Gastroesophageal sphincter (tissue), 4 donors: ENCODE data around the gene BRD1. TPM values are rescaled to one million over a fixed set of nuclear protein-coding genes. Genes with fewer than 3 reads are reported as not detected.
A peak's percentile ranks its signal among the peaks of the same experiment; 100 is the strongest.

ENCODE experiments used
- ATAC-seq: fragments of 150-250 bp; one replicate; pipeline ENCODE4 v1.9.1; 2016; ENCODE audit warnings: mild to moderate bottlenecking, moderate library complexity
- H3K27ac ChIP-seq, 4 donors: fragments of 200-600 bp; sonication (generic) in 3 of 4; 1 replicate in 3 of 4; 2 replicates in 1 of 4; pipeline ENCODE4 v1.5.1; 2016 to 2019
- H3K27me3 ChIP-seq: fragments of 200-600 bp; sonication (generic); one replicate; pipeline ENCODE4 v1.5.1; 2019
- H3K36me3 ChIP-seq, 2 donors: fragments of 200-600 bp; sonication (generic); one replicate each; pipeline ENCODE4 v1.5.1; 2019; ENCODE audit warnings: control low read depth in 1 of 2
- H3K4me1 ChIP-seq, 3 donors: fragments of 200-600 bp; sonication (generic); 1 replicate in 2 of 3; 2 replicates in 1 of 3; pipeline ENCODE4 v1.5.1; 2016 to 2019; ENCODE audit warnings: control low read depth in 2 of 3
- H3K4me3 ChIP-seq, 2 donors: fragments of 200-600 bp; sonication (generic); one replicate each; pipeline ENCODE4 v1.5.1; 2019; ENCODE audit warnings: mild to moderate bottlenecking in 1 of 2, moderate library complexity in 1 of 2
- H3K9me3 ChIP-seq, 3 donors: fragments of 200-600 bp; sonication (generic); one replicate each; pipeline ENCODE4 v1.5.1; 2017 to 2019; ENCODE audit warnings: control low read depth in 2 of 3
- EP300 ChIP-seq: sonication (generic); formaldehyde crosslinking; IDR thresholded peaks from one replicate; pipeline ENCODE4 v1.6.1; 2017; ENCODE audit warnings: antibody characterized with exemption, mild to moderate bottlenecking
- POLR2A ChIP-seq, 2 donors: fragments of 450-650 bp; IDR thresholded peaks; one replicate each; pipeline ENCODE4 v1.6.1; 2017; ENCODE audit warnings: antibody characterized with exemption in 2 of 2, mild to moderate bottlenecking in 2 of 2, moderate library complexity in 1 of 2
- POLR2AphosphoS5 ChIP-seq: sonication (generic); formaldehyde crosslinking; IDR thresholded peaks from one replicate; pipeline ENCODE4 v1.6.1; 2017; ENCODE audit warnings: antibody characterized with exemption
- WGBS, 2 donors: methylation state at CpG; one replicate each; pipeline ENCODE4 v1.1.5; 2018; ENCODE audit warnings: low coverage in 1 of 2; 5-methylcytosine and 5-hydroxymethylcytosine counted together
- total RNA-seq, 4 donors: library from RNA; depleted of rRNA; stranded (reverse); fragments of >200 nt; gene quantifications; one replicate each; pipeline ENCODE4 v1.1.0, GENCODE V29; 2016
- TF ChIP-seq, protein P1 (sequence below), 4 experiments: fragments of 200-600 bp in 2 of 4; fragments of 450-650 bp in 2 of 4; sonication (generic) in 1 of 4; IDR thresholded peaks; one replicate each; pipeline ENCODE4 v1.5.1; 2017 to 2019; ENCODE audit warnings: antibody characterized with exemption in 4 of 4, mild to moderate bottlenecking in 2 of 4, moderate library complexity in 2 of 4

Gene BRD1
- total RNA-seq, 4 donors from 2014 or later: 36.0 to 66.0 (median 45.5) TPM

- peaks cover 0 to 74% (median 10%) of the 10 kb centered on the region in 3 donors for H3K4me1 ChIP-seq
- no peak for ATAC-seq
- no peaks in the 10 kb centered on the region for H3K9me3 ChIP-seq
- WGBS, 2 donors: 87% methylated on average over 8 of the region's 28 CpGs; no CpG with 5 or more reads in 1 of the 2 donors
- no peaks in the 10 kb centered on the region for H3K27me3 ChIP-seq
- H3K36me3 ChIP-seq: peaks cover 0 to 57% of the 10 kb centered on the region in 2 donors
- H3K27ac ChIP-seq: no peak overlapping the region
- TF ChIP-seq POLR2AphosphoS5 (no peak), POLR2A (IDR thresholded peaks at IDR 0.05) (no peak), EP300 (no peak)
- TF ChIP-seq, protein P1, sequence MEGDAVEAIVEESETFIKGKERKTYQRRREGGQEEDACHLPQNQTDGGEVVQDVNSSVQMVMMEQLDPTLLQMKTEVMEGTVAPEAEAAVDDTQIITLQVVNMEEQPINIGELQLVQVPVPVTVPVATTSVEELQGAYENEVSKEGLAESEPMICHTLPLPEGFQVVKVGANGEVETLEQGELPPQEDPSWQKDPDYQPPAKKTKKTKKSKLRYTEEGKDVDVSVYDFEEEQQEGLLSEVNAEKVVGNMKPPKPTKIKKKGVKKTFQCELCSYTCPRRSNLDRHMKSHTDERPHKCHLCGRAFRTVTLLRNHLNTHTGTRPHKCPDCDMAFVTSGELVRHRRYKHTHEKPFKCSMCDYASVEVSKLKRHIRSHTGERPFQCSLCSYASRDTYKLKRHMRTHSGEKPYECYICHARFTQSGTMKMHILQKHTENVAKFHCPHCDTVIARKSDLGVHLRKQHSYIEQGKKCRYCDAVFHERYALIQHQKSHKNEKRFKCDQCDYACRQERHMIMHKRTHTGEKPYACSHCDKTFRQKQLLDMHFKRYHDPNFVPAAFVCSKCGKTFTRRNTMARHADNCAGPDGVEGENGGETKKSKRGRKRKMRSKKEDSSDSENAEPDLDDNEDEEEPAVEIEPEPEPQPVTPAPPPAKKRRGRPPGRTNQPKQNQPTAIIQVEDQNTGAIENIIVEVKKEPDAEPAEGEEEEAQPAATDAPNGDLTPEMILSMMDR (IDR thresholded peaks at IDR 0.05): no peak
- no peak overlapping the region for H3K4me3 ChIP-seq
These were observed 23.8 kb downstream of the BRD1 start for GRCh38 chr22:49803737-49804375.

DNA sequence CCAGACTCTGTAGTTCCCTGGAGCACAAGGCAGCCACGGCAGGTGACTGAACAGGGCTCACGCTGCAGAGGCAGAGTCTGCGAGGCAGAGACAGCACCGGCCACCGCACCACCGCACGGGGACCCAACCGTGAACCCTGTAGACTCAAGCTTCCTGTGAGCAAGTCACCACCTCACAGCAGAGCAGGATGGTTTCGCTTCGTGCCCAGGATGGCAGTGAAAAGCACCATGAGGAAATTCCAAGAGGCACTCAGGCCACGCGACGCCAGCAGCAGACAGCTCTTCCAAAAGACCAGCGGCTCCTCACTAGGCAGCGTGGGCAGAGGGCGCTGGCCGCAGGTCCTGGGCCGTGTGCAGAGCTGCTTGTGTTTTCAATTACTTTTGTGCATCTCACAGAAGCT is 24.5 kb downstream of the BRD1 start:
- WGBS, 2 donors: 83 to 100% methylated on average over 2 to 3 of the region's 18 CpGs

DNA sequence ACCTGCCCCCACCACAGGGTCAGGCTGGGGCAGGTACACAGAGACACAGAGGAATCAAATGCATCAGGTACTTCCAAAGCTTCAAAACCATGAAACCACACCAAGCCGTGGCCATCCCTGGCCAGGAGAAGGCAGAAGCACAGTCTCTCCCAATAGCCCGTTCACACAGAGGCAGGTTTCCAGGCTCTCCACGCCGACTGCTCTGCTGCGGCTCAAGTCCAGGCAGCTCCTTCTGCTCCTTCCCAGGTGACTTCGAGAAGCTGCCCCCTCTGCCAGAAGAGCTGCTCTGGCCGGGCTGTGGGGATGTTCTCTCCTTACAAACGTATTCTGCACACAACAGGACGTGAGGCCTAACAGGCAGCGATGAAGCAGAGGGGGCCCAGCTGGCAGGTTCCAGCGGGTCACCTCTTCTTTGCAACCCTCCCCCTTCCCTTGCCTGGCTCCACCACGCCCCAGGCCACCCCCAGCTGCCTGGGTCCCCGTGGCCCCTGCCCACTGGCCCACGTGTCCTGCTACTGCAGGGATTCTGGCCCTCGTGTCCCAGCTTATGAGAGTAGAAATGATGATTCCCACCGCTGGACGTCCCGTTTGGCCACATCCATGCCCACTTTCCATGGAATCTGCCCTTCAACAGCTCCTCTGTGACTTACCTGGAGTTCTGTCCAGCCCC is 26.1 kb downstream of the BRD1 start:
- no peak for ATAC-seq
- H3K27me3 ChIP-seq: no peaks in the 10 kb centered on the region
- no peak overlapping the region for H3K27ac ChIP-seq
- peaks cover 0 to 80% of the 10 kb centered on the region in 2 donors for H3K36me3 ChIP-seq
- 95% methylated on average over 4 of the region's 18 CpGs; no CpG with 5 or more reads in 1 of the 2 donors for WGBS, 2 donors
- H3K4me3 ChIP-seq: no peak overlapping the region
- TF ChIP-seq, protein P1 (IDR thresholded peaks at IDR 0.05): no peak
- no peak for TF ChIP-seq POLR2A (IDR thresholded peaks at IDR 0.05)
- TF ChIP-seq EP300: no peak
- no peak for TF ChIP-seq POLR2AphosphoS5
- no peaks in the 10 kb centered on the region for H3K9me3 ChIP-seq
- peaks cover 0 to 59% (median 10%) of the 10 kb centered on the region in 3 donors for H3K4me1 ChIP-seq

More for the DNA sequence above, 24.5 kb downstream of the BRD1 start:
- H3K4me1 ChIP-seq: peaks cover 0 to 69% (median 10%) of the 10 kb centered on the region in 3 donors
- no peak overlapping the region for H3K27ac ChIP-seq
- no peaks in the 10 kb centered on the region for H3K27me3 ChIP-seq
- no peaks in the 10 kb centered on the region for H3K9me3 ChIP-seq
- H3K4me3 ChIP-seq: no peak overlapping the region
- H3K36me3 ChIP-seq: peaks cover 0 to 64% of the 10 kb centered on the region in 2 donors
- no peak for ATAC-seq
- no peak for TF ChIP-seq EP300
- no peak for TF ChIP-seq POLR2A (IDR thresholded peaks at IDR 0.05)
- TF ChIP-seq POLR2AphosphoS5: no peak
- TF ChIP-seq, protein P1 (IDR thresholded peaks at IDR 0.05): no peak

DNA sequence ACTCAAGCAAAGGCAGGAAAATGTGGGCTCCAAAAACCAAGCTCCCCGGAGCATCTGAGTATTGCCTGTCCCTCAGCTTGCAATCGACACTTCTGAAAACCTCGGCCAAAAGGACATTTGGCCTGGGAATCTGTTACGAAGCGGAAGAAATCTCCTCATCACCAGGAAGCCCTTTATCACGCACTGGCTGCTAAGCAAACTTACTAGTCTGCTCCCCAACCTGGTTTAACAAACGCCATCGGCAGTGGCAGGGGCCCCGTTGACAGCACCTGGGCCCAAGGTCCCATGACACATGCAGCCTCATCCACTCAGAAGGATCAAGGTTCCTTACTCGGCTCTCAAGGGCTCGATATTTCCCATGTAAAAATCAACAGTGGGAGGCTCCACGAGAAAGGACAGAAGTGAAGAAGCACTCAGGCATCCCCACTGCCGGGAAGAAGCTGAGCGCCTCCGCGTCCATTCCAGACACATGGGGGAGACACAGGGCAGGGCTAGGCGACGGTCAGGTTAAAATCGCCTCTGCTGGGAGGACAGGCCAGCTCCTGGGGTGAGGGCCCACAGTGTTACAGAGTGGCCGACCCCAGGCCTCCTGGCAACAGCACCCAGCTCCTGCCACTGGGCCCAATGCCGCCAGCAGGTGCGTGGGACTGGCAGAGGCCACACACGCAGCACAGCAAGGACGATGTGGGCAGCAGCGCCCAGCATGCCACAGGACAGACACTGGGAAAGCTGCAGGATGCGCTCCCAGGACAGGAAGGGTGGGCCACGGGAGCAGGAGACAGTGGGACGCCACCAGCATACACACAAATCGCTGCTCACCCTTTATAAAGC is 27.1 kb downstream of the BRD1 start:
- no peaks in the 10 kb centered on the region for H3K27me3 ChIP-seq
- H3K36me3 ChIP-seq: peaks cover 0 to 89% of the 10 kb centered on the region in 2 donors
- WGBS, 2 donors: 82% methylated on average over 12 of the region's 29 CpGs; no CpG with 5 or more reads in 1 of the 2 donors
- H3K9me3 ChIP-seq: no peaks in the 10 kb centered on the region
- peak overlapping the region in 1 of 4 donors; percentile 4 for H3K27ac ChIP-seq
- H3K4me3 ChIP-seq: no peak overlapping the region
- no peak for ATAC-seq
- no peak for TF ChIP-seq EP300
- TF ChIP-seq, protein P1 (IDR thresholded peaks at IDR 0.05): peak in 1 of 4 experiments; percentile 40
- H3K4me1 ChIP-seq: peaks cover 0 to 50% (median 10%) of the 10 kb centered on the region in 3 donors
